GM18519 (cell line): ENCODE data around the gene GCA.
A peak's percentile ranks its signal among the peaks of the same experiment; 100 is the strongest.

Experiments
- ATAC-seq: cut with Tn5 transposase; IDR thresholded peaks from one replicate; pipeline ENCODE4 v1.9.1; 2021; ENCODE audit warnings: mild to moderate bottlenecking, moderate library complexity; ENCODE audit not compliant: unreplicated experiment, low FRiP score

Gene GCA, protein sequence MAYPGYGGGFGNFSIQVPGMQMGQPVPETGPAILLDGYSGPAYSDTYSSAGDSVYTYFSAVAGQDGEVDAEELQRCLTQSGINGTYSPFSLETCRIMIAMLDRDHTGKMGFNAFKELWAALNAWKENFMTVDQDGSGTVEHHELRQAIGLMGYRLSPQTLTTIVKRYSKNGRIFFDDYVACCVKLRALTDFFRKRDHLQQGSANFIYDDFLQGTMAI

DNA sequence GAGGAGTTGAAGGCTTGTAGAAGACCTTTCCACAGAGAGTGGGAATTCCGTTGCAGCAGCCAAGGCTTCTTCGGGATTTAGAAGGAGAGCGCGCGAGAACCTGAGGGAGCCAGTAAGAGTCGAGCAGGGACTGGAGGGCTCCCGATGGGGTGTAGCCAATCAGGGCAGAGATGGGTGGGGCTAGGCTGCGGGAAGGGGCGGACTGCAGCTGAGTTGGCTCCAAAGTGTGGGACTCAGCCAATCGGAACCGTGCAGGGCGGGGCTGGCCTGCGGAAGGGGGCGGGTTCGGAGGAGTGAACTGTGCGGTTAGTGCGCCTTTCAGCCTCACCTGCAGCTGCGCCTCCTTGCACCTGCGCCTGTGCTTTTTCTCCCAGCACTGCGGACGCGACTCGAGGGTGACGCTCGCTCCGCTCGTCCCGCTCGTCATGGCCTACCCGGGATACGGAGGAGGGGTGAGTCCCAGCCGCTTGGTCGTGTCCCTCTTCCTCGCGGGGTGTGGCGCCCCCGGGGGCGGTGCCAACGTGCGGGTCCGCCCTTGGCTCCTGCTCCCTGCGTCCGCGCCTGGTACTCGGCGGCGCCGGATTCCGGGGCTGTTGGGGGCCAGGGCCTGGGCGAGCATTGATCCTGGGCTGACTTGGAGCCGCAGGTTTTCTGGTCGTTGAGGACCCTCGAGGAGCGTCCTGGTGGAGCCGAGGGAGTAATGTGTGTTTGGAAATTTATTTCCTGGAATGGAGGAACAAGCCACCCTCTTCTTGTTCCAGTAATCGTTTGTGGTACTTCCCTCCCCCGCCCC lies at the start of gene GCA:
TSS of gene GCA (plus strand) at position 309 of the 793 bp plus-strand sequence. CDS start at position 426, 117 bp downstream.
- ATAC-seq = peak; percentile 97

DNA sequence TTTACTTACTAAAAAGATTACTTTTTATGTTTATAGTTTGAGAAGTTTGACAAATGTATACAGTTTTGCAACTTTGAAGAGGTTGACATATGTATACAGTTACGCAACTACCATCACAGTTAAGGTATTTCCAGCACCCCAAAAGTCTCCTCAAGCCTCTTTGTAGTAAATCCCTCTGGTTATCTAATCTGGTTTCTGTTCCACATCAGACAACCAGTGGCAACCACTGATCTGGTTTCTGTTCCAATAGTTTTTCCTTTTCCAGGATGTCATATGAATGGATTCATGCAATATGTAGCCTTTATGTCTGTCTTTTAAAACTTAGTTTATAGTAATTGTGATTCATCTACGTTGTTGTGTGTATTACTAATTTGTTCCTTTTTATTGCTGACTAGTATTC lies 48.9 kb upstream of the GCA start:
- ATAC-seq = no peak

DNA sequence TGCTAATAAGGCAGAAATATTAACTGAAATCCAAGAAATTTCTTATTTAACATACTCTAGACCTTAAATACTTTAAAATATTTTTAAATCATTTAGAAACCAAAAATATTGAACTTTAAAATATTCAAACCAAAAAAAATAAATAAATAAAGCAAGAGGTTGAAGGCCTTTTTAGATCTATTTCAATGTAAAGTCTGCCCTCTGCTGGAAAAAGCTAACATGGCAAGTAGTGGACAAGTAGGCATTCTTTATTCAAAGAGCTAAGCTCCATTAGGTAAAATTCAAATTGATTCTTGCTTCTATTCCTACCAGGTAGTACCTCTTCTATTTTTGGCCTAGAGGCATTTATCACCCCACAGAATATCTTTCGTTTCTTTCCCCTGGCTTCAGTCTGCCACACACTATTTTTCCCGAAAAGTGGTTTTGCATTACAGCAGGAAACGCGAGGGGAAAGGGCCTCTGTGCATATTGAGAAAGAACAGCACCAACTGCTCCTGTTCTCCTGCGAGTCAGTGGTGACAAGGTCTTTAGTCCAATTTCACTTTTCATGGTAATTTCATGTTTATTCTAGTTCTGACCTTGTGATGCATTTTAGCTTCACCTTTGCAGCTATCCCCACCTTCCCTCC lies 45.9 kb upstream of the GCA start:
- ATAC-seq = peak; percentile 54

DNA sequence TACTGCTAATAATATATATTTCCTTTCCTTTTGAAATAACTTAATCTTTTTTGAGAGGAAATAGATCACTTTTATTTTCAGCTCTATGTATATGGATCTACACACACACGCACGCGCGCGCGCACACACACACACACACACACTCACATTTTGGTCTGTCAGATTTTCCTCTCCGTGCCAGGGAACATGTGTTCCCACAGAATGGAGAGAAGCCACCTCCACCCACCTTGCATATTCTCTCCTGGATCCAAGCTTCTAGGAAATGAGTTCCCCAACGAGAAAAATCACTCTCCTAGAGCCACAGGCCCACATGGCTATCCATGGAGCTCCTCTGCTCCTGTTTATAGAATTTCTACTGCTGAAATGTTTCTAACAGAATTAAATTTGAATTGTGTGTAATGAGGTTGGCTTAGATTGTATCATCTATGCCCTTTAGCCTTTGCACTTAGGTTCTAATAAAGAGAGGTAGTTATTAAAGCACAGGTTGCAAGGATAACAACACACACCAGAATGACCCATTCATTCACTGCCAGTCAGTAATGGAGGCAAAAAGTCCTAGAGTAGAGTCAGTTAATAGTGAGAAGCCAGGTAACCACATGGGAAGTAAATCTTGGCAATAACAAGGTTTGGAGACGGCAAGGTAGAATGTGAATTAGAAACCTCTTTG lies 45.1 kb upstream of the GCA start:
- ATAC-seq = no peak

DNA sequence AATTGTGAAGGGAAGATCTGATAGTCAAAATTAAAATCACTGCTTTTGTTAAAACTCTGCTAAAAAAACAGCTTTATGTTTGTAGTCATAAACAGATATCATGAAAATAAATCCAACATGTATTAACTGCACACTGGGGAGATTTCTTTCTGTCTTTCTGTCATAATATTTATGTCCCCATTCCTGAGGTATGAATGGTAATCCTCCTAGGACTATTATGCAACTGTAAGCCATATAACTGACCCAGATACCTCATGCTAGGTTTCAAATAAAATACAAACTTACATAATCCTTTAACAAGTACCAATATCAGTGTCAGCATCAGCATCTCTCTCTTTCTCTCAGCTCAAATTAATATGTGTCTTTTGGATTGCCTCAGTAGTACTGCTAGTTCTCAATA lies 43.7 kb upstream of the GCA start:
- ATAC-seq = no peak

DNA sequence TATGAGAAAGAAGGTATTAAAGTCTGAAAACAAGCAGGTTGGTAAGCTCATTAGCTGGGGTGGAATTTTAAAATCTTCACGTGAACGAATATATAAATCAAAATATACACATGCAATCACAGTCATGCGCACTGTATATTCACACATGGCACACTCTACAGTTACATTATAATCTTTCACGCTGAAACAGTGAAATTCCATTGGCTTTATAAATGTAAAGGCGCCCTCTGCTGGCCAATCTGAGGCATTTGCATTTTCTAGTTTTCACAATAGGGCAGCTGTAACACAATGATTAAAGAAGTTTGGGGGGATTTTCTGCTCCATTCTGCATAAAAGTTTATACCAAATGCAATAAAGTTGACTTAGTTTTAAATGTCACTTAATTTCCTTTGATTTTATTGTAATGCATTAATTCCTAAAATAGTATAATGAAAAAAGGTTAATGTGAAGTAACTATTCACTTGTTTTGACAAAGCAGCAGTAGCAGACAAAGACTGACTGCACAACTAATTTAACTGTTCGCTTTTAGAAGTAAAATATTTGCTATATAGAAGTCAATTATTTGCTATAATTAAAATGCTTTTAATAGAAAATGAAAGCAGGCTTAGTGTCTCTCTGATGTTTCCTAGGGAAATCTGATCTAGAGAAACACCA lies 42.7 kb upstream of the GCA start:
- ATAC-seq = peak; percentile 88

DNA sequence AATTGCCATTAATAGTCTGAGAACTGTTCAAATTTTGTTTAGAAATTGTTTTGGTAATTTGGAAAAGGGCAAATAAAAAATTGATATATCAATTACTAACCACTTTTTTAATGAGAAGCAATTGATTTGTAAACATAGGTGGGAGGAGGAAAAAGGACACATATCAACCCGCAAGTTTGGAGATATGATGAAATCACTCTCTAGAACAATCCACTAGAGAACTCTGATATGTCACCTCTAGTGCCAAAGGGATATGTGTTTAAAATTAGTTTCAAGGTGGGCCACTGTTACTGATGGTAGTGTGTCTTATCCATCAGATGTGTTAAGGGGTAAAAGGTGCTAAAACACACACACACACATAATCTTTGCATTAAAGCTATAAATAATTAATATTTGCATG lies 42.1 kb upstream of the GCA start:
- ATAC-seq = no peak

DNA sequence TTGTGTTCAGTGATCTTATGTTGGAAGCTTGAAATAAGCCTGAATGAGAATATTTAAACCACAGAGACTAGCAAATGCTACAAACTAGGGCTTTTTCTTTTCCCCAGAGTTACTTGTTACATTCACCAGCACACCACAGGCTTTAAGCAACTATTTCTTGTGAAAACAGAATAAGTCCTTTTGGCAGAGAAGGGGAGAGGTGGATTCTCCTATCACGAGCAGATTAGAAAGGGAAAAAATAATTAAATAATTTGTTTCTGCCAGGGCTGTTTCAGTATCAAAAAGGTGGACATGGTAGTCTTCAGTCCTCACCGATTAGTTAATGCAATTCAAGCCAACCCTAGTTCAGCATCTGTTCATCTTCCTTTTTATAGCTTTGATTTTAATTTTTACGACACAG lies 38.0 kb upstream of the GCA start:
- ATAC-seq = no peak

DNA sequence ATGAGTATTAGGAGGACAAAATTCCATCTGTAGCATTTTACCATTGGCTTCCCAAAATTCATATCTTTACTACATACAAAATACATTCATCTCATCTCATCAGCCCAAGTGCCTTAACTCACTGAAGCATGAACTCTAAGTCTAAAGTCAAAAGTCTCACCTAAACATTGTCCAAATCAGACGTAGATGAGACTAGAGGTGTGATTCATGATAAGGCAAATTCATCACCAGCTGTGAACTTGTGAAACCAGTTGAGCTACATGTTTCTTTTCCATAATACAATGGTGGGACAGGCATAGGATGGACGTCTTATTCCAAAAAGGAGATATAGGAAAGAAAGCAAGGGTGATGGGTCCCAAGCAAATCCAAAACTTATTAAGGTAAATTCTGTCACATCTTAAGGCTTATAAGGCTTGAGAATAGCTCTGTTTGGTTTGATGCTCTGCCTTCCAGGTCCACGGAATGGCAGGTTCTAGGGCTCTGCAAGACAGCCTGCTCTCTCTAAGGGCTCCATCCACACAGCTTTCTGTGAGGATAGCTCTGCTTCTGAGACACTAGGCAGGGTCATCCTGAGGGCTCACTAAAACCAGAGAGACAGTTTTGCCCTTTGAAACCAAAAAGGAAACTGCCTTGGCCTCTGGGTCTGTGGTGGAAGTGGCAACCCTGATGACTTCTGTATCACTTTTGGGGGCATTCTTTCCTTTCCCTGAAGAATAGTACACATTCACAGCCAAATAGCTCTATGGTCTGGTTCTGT lies 35.0 kb upstream of the GCA start:
- ATAC-seq = no peak

DNA sequence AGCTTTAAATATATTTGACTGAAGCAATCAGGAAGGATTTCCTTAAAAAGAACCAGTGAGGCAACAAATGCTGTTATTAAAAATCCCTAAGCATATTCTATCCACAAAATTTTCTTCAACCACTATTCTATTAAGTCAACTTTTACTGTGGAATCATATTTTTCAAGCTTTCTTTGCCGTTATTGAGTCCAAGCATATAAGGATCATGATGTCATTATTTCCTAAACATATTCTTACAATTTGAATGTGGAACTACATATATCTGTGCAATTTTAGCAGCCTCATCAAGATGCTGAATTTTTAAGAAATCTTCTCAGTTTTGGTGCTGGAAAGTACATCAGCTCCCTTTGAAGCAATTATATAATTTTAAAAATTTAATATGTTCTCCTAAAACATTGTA lies 31.1 kb upstream of the GCA start:
- ATAC-seq = no peak

DNA sequence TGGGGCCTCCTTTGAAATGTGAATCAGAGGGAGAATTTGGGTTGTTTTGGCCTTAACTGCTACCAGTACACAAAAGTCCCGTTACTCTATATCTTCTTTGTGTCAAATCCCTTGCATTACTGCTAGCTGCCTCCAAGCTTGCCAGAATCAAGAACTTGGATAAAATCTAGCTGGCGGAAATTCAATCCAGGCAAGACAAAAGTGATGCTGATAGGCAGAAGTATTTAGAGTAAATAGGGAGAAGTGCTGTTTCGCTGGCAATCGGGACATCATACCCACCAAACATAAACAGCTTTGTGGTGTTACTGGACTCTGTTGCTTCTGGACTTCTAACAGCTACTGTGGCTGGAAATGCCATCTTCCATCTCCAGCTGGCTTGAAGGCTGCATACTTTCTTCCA lies 28.0 kb upstream of the GCA start:
- no peak for ATAC-seq

DNA sequence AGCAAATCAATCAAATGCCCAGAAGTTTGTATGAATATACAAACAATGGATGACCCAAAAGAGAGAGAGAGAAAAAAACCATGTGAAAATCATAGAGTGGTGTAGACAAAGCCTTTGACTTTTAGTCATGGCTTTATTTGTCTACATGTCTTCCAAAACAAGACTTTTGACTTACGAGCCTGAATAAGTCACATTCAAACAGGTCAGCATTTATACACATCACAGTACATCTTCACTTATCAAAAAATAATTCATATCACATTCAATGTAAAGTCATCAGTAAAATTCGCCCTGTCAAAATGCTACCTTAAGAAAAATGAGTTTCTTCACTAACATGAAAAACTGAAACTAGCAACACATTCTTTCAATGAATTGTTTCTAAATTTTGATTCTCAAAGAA lies 27.3 kb upstream of the GCA start:
- ATAC-seq = no peak

DNA sequence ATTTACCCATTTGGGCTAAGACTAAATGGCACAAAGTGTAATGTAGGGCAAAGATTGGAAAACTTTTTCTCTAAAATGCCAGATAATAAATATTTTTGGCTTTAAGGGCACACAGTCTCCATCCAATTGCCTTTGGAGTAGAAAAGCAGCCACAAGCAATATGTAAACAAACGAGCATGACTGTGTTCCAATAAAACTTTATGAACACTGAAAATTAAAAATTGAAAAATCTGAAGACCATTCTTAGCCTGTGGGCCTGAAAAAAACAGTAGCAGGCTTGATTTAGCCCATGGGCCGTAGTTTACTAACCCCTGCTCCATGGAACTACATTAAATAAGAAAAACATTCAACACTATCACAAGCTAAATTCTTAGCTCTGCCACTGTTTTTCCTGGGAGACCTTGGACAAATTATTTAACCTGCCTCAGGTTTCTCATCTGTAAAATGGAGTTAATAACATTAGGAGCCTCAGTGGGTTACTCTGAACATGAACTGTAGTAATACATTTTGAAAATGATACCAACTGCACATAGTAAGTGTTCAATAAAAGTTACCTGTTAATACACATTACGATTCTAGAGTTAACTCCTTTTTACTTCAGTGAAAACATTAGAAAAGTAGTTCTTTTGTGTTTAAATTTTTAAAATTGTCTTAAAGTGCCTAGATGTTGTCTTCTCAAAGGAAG lies 26.7 kb upstream of the GCA start:
- no peak for ATAC-seq

DNA sequence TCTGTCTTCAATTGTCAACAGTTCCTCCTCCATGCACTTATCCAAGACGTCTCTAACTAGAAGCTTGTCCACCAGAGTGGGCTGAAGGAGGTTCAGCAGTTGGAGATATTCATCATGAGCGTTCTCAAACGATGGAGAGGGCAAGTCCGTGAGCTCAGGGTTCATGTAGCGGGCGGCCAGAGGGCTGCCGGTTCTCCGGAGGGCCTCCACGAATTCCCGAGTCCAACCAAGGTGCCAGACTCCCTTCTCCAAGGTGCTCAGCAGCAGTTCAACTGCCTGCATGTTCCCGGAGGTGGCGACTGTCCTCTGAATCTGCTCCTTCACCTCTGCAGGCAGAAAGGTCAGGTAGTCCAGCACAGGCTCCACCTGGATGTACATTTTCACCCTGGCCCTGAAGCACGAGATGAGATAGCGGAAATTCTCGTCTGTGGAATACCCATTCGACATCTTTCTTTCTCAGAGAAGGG lies 26.0 kb upstream of the GCA start:
- no peak for ATAC-seq

DNA sequence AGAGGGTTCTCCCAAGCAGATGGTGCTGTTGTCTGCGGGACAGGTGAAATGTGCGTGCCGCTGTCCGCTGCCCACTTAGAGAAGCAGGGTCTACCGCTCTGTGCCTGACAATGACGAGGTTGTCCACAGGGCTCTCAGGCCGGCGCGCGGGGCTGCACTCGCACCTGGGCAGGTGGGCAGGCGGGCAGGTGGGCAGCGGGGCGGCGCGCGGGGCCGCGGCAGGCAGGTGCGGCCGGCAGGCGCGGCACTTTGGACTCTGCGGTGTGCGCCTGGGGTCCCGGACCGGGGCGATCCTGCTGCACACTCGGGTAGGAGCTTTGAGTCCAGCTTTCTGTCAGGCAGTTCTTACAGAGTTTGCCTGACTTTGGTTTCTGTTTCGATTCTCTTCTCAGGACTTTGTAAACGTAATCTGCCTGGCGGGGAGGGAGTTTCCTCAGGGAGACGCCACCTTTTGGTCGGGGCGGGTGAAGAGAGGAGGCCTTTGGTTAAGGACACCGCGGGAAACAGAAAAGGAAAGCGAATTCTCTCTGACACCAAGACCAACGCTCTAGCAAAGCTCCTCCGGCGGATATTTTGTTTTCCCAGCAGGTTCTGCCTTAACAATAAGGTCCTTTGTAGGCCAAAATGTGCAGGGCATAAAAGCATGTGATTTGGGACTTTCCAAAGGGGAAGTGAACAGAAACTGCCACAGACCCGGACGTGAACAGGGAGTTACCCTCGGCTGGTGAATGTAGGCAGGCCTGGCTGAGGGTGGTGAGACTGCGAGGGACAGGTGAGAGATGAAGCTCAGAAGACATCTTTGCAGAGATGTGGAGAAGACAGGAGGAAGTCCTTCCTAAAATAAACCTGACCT lies 25.4 kb upstream of the GCA start, which contains the start of gene IFIH1:
TSS of gene IFIH1 (minus strand) at position 357 of the 853 bp plus-strand sequence. CDS start 377 bp downstream, outside the sequence.
- ATAC-seq = peak; percentile 73

DNA sequence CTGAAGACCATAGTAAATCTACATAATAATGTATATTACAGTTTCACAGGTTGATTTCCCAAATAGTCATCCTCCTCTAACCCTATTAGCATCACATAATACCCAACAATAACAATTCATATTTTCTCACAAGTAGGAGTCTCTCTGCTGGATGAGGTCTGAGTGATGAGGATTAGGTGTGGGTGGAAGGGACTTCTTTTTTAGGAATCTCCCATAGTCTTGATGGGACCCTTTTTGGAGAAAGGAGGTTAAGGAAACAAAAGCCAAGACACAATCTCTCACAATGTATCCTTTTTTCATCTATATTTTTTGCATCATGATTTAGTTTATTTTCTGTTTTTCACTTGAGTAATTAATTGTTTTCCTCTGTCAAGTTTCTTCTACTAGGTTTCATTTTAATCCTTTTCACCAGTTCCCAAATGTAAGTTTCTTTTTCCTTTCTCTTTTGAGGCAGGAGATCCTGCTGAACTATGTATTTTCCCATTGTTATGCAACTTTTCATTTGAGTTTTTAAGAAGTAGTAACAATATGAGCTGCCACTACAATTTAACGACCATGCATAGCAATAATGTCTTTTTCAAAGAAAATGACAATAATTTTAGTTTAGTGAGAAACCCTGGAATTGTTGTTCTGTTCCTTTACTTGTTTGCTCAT lies 22.9 kb upstream of the GCA start:
- ATAC-seq = no peak

DNA sequence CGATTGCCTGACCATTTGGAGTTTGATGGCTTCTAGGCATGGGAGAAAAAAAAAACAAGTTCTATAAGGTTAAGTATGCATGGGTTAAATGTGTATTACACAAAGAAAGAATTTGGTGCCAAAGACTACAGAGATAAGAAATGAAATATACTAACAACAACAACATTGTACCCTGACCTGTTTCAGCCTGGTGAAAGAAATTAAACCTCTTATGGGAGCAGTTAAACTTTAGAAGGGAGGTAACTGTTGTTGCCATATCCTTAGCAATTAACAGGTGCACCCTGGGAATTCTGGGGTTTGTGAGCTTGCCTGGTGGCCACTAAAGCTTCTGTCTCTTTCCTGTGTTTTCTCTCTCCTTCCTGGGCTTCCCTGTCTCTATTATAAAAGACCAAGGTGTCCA lies 19.0 kb upstream of the GCA start:
- ATAC-seq = no peak
